ENCODE results near the gene C7orf57.

Gene C7orf57

GRCh38 chr7:48046458-48046857, 11.1 kb downstream of the C7orf57 start:
- TF ChIP-seq ZFX (IDR thresholded peaks at IDR 0.05; ENCODE audit: borderline replicate concordance) (no peak), CTCF (IDR thresholded peaks at IDR 0.05) (no peak)

GRCh38 chr7:48048113-48048512, 12.8 kb downstream of the C7orf57 start:
- no peak for TF ChIP-seq CTCF (IDR thresholded peaks at IDR 0.05)
- no peak for TF ChIP-seq ZFX (IDR thresholded peaks at IDR 0.05; ENCODE audit: borderline replicate concordance)
- no peak overlapping the region for H3K27ac ChIP-seq

More at GRCh38 chr7:48046458-48046857, 11.1 kb downstream of the C7orf57 start:
- H3K27ac ChIP-seq, result no peak overlapping the region

GRCh38 chr7:48049850-48050249, 14.5 kb downstream of the C7orf57 start:
- no peak for TF ChIP-seq ZFX (IDR thresholded peaks at IDR 0.05; ENCODE audit: borderline replicate concordance)
- TF ChIP-seq CTCF (IDR thresholded peaks at IDR 0.05), result no peak
- no peak overlapping the region for H3K27ac ChIP-seq

- TF ChIP-seq ZFX (IDR thresholded peaks at IDR 0.05; ENCODE audit: borderline replicate concordance) (no peak), CTCF (IDR thresholded peaks at IDR 0.05) (no peak)
- no peak overlapping the region for H3K27ac ChIP-seq
Measured at GRCh38 chr7:48052748-48053147, 17.4 kb downstream of the C7orf57 start.

- TF ChIP-seq CTCF (IDR thresholded peaks at IDR 0.05), result no peak
- TF ChIP-seq ZFX (IDR thresholded peaks at IDR 0.05; ENCODE audit: borderline replicate concordance), result no peak
- H3K27ac ChIP-seq, result no peak overlapping the region
Measured at GRCh38 chr7:48053736-48054135, 18.4 kb downstream of the C7orf57 start.

GRCh38 chr7:48058990-48059389, 23.6 kb downstream of the C7orf57 start:
- TF ChIP-seq CTCF (IDR thresholded peaks at IDR 0.05) (no peak), ZFX (IDR thresholded peaks at IDR 0.05; ENCODE audit: borderline replicate concordance) (no peak)
- no peak overlapping the region for H3K27ac ChIP-seq

- TF ChIP-seq ZFX (IDR thresholded peaks at IDR 0.05; ENCODE audit: borderline replicate concordance) (no peak), CTCF (IDR thresholded peaks at IDR 0.05) (no peak)
- H3K27ac ChIP-seq, result no peak overlapping the region
Measured at GRCh38 chr7:48059706-48060105, 24.4 kb downstream of the C7orf57 start.
